Measurements from ENCODE around the gene CCDC88C. TPM values are rescaled to one million over a fixed set of nuclear protein-coding genes. Genes with fewer than 3 reads are reported as not detected.

The CCDC88C gene
- total and polyA plus RNA-seq, 3 donors from 2014 or later = 36.5 to 51.3 (median 47.4) TPM

DNA sequence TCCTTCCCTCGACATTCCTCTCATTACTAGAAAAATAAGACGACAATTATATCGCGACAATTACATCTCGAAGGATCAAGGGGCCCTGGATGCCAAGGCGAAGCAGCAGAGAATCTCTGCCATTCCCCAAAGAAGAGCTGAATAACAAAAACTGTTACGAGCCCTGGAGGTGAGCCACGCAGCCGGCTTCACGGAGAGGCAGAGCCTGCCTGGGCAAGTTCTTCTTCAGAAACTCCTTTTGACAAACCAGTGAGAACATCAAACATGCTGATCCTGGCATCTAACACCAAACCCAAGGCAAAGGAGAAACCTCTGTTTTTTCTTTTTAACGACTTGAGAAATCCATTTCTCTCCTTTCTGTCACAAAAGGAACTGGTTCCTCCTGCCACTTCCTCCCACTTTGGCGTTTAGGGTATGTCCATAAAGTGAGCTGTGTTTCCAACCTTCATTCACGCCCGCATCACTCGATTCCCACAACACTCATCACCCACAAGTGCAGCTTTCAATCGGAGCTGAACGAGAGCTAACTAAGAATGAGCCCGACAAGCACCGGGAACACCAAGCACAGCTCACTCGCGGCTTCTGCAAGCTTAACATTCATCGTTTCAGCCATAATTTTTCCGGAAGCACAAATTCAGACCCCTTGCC lies 21.5 kb downstream of the CCDC88C start:
- 74 to 75% methylated on average over 23 of the region's 23 CpGs for WGBS, 2 donors
- H3K27ac ChIP-seq = no peak overlapping the region
- intact Hi-C loops (cut with DNase I; ENCODE audit: low total_unique reads) = no loop called here
- TF ChIP-seq, protein P1, sequence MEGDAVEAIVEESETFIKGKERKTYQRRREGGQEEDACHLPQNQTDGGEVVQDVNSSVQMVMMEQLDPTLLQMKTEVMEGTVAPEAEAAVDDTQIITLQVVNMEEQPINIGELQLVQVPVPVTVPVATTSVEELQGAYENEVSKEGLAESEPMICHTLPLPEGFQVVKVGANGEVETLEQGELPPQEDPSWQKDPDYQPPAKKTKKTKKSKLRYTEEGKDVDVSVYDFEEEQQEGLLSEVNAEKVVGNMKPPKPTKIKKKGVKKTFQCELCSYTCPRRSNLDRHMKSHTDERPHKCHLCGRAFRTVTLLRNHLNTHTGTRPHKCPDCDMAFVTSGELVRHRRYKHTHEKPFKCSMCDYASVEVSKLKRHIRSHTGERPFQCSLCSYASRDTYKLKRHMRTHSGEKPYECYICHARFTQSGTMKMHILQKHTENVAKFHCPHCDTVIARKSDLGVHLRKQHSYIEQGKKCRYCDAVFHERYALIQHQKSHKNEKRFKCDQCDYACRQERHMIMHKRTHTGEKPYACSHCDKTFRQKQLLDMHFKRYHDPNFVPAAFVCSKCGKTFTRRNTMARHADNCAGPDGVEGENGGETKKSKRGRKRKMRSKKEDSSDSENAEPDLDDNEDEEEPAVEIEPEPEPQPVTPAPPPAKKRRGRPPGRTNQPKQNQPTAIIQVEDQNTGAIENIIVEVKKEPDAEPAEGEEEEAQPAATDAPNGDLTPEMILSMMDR (IDR thresholded peaks at IDR 0.05) = no peak
- no peak for TF ChIP-seq POLR2A (IDR thresholded peaks at IDR 0.05)
- no peak for DNase-seq
- no peaks in the 10 kb centered on the region for H3K36me3 ChIP-seq (ENCODE audit: low read depth, missing control alignments)
- no peaks in the 10 kb centered on the region for H3K27me3 ChIP-seq
- H3K9me3 ChIP-seq = no peaks in the 10 kb centered on the region
- H3K4me1 ChIP-seq = peaks cover 6% of the 10 kb centered on the region
- H3K4me3 ChIP-seq = no peak overlapping the region

DNA sequence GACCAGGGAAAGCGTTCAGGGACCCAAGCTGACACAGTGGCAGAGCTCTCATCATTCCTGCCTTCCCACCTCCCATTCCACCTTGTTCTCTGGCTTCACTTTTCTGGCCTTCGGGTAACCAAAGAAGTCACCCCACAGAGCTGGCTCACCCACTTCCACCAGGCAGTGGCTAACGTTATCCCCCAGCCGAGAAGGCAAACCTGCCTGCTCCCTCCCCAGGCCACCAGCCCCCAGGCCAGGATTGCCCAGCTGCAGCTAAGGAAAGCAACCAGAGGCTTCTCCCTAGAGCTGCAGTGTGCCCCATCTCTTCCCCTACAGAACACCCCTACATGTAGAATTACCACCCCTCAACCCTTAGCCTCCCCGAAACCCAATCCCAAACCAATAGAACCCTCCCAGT lies 22.2 kb downstream of the CCDC88C start:
- intact Hi-C loops (cut with DNase I; ENCODE audit: low total_unique reads) = no loop called here
- no peak overlapping the region for H3K27ac ChIP-seq
- H3K4me1 ChIP-seq = peaks cover 2% of the 10 kb centered on the region
- TF ChIP-seq POLR2A (IDR thresholded peaks at IDR 0.05) = no peak
- TF ChIP-seq, protein P1 (IDR thresholded peaks at IDR 0.05) = no peak
- H3K4me3 ChIP-seq = no peak overlapping the region
- no peak for DNase-seq
- H3K27me3 ChIP-seq = no peaks in the 10 kb centered on the region
- 91% methylated on average over 5 of the region's 5 CpGs for WGBS, 2 donors
- H3K9me3 ChIP-seq = no peaks in the 10 kb centered on the region
- no peaks in the 10 kb centered on the region for H3K36me3 ChIP-seq (ENCODE audit: low read depth, missing control alignments)

DNA sequence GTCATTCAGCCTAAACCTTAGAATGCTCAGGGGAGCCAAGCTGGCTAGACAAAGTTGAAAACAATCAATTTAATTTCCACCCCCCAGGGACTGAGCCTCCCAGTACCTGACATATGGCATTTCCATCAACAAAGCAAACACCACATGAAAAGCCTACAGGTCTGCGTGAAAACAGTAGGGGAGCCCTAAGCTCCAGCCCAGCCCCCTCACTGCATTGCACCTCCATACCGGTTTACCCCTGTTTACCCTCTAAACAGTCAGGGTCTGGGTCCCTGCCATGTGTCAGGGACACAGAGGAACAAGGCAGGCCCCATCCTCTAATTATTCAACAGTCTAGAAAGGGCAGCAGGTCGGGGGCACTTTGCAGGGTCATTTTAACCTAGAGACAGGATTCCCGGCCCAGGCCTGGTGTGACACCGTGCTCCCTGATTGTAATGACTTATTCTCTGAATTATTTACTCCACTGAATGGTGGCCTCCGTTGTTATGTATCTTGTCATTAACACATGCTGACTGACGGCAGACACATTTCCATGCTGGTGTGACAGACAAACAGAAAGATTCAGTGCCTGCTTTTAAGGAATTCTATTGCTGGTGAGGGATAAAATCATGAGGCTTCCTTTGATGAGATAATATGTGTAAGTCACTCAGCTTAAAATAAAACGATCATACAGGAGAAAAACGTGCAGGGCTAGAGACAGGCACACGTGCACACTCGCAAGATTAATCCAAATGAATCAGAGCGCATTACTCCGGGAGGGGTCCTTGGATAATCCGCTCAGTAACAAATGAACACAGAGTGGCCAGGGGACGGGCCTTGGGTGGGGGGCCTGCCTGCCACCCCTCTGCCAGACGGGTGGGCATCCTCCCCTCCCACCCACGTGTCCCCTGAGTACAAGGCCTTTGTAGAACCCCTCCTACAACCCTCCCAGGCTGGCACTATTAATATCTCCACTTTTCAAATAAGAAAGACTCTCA lies 23.2 kb downstream of the CCDC88C start:
- Histone ChIP-seq H3K9me3 (no peaks in the 10 kb centered on the region), H3K36me3 (ENCODE audit: low read depth, missing control alignments) (no peaks in the 10 kb centered on the region), H3K27ac (no peak overlapping the region), H3K4me3 (no peak overlapping the region), H3K27me3 (no peaks in the 10 kb centered on the region), H3K4me1 (no peaks in the 10 kb centered on the region)
- TF ChIP-seq POLR2A (IDR thresholded peaks at IDR 0.05) = no peak
- TF ChIP-seq, protein P1 (IDR thresholded peaks at IDR 0.05) = no peak
- no peak for DNase-seq
- 83 to 84% methylated on average over 14 to 17 of the region's 17 CpGs for WGBS, 2 donors
- intact Hi-C loops (cut with DNase I; ENCODE audit: low total_unique reads) = no loop called here

DNA sequence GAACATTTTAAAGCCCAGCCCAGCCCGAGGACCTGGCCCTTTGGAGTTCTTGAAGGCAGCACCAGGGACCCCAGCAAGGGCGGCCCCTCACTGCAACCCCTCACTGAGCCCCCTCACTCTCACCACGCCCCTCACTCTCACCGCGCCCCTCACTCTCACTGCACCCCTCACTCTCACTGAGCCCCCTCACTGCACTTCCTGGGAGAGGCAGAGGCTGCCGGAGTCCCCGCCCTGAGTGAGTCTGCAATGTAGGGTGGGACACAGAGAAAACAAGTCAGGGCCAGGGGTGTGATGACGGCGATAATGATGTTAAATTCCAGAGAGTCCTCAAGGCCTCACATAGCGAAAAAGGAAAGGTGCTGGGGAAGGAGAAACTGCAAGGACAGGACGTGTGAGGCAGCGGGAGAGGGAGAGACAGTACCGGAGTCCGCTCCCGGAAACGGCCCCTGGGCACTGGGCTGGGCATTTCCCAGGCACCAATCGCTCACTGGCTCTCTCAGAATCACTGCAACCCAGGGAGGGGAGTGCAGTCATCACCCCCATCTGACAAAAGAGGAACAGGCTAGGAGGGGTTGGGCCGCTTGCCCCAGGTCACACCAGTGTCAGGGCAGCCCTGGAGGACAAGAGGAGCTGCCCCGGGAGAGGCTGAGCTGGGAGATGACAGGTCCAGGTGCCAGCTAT lies 24.9 kb downstream of the CCDC88C start:
- no peak for DNase-seq
- 75% methylated on average over 17 to 19 of the region's 19 CpGs for WGBS, 2 donors
- Histone ChIP-seq H3K27ac (no peak overlapping the region), H3K4me1 (peaks cover 3% of the 10 kb centered on the region), H3K36me3 (ENCODE audit: low read depth, missing control alignments) (no peaks in the 10 kb centered on the region), H3K27me3 (no peaks in the 10 kb centered on the region), H3K4me3 (no peak overlapping the region), H3K9me3 (no peaks in the 10 kb centered on the region)
- TF ChIP-seq, protein P1 (IDR thresholded peaks at IDR 0.05) = no peak
- TF ChIP-seq POLR2A (IDR thresholded peaks at IDR 0.05) = no peak
- intact Hi-C loops (cut with DNase I; ENCODE audit: low total_unique reads) = no loop called here
